CD4-positive, alpha-beta T cell treated with Interleukin-6 for 4 hours (primary cell): ENCODE results near the gene RPGRIP1L.
A peak's percentile ranks its signal among the peaks of the same experiment; 100 is the strongest.

Experiments
- DNase-seq: peaks from one replicate; pipeline ENCODE4 v3.0.0-alpha.2; 2020; ENCODE audit warnings: mixed read lengths

Gene RPGRIP1L

GRCh38 chr16:53598511-53599275, 105.0 kb downstream of the RPGRIP1L start:
- DNase-seq = no peak

- no peak for DNase-seq
These were observed 105.9 kb downstream of the RPGRIP1L start for GRCh38 chr16:53597776-53598175.

DNA sequence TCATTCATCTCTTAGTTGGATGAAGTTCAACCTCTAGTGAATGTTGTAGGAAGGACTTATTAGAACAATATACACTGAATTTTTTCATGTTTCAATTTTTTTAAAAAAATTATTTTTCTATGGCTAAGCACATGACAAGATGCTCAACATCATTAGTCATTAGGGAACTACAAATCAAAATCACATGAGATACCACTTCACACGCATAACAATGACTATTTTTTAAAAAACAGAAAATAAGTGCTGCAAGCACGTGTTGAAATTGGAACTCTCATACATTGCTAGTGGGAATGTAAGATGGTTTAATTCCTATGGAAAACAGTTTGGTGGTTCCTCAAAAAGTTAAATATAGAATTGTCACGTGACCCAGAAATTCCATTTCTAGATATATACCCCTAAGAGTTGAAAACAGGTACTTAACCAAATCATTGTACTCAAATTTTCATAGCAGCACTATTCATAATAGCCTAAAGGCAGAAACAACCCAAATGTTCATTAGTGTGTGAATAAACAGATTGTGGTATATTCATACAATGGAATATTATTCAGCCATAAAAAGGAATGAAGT, 115.5 kb downstream of the RPGRIP1L start:
- no peak for DNase-seq

- DNase-seq = no peak
These were observed 120.3 kb downstream of the RPGRIP1L start for GRCh38 chr16:53583401-53583800.

- DNase-seq = no peak
These were observed 121.9 kb downstream of the RPGRIP1L start for GRCh38 chr16:53581784-53582183.

- DNase-seq = no peak
These were observed 123.4 kb downstream of the RPGRIP1L start for GRCh38 chr16:53580038-53580802.

DNA sequence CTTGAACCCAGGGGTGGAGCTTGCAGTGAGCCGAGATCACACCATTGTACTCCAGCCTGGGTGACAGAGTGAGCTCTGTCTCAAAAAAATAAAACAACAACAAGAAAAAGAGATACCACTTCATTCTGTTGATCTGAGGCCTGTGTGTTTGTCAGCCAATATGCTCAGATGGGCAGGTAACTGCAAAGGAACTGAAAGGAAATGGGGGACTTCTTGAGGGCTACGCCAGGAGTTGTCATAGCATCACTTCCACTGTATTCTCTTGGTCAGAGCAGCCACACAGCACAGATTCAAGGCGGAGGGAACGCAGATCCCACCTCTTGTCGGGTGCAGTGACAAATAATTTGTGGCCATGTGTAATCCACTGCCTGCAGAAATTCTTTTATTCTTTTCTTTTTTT, 126.8 kb downstream of the RPGRIP1L start:
- DNase-seq = no peak

- DNase-seq = no peak
These were observed 127.4 kb downstream of the RPGRIP1L start for GRCh38 chr16:53576210-53576609.

- DNase-seq = no peak
These were observed 131.9 kb downstream of the RPGRIP1L start for GRCh38 chr16:53571763-53572162.

DNA sequence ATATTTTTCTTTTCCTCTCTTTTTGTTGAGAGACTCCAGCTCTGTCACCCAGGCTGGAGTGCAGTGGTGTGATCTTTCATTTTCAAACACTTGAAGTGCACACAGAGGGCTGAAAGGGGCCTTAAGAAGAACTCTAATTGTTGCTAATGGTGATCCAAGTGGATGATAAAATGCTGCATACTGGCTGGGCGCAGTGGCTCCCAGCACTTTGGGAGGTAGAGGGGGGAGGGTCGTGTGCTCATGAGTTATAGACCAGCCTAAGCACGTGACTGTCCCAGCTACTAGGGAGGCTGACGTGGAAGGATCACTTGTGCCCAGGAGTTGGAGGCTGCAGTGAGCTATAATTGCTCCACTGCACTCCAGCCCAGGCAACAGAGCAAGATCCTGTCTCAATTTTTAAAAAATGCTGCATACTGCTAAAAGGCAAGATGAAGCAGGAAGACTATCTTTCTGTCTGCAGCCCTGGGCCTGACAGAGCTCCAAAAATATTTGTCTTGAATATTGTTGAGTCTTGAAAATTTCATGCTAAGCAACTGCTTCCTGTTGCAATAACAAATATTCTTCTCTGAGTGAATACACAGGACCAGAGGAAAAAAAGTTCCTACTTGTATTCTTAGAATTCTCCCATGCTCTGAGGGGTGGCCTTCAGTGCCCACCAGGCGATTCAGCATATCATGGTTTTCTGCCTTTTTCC, 137.0 kb downstream of the RPGRIP1L start:
- DNase-seq = no peak

- DNase-seq = no peak
These were observed 138.3 kb downstream of the RPGRIP1L start for GRCh38 chr16:53565296-53565863.

- DNase-seq = no peak
These were observed 140.2 kb downstream of the RPGRIP1L start for GRCh38 chr16:53563426-53563825.

DNA sequence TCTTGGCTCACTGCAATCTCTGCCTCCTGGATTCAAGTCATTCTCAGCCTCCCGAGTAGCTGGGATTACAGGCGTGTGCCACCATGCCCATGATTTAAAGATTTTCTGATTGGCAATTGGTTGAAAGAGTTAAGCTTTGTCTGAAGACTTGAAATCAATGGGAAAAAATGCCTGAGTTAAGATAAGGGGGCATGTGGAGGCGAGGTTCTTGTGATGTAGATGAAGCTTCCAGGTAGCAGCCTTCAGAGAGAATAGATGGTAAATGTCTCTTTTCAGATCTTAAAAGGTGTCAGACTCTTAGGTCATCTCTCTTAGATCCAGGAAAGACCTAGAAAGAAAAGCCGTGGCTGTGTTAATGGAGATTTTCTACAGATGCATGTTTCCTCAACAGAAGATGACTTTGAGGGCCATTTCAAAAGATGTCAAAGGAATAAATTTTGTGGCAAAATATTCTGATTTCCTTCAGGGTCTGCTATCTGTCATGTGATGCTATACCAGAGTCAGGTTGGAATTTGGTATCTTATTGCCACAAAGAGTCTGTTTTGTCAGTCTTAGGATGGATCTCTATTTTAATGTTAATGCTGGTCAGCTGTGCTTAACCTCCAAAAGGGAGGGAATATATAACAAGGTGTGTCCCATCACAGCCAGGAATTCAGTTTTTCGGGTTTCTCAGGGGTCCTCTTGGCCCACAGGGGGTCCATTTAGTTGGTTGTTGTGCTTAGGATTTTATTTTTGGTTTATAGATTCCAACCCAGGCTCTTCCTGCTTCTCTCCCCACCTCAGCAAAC, 142.4 kb downstream of the RPGRIP1L start:
- DNase-seq = no peak

DNA sequence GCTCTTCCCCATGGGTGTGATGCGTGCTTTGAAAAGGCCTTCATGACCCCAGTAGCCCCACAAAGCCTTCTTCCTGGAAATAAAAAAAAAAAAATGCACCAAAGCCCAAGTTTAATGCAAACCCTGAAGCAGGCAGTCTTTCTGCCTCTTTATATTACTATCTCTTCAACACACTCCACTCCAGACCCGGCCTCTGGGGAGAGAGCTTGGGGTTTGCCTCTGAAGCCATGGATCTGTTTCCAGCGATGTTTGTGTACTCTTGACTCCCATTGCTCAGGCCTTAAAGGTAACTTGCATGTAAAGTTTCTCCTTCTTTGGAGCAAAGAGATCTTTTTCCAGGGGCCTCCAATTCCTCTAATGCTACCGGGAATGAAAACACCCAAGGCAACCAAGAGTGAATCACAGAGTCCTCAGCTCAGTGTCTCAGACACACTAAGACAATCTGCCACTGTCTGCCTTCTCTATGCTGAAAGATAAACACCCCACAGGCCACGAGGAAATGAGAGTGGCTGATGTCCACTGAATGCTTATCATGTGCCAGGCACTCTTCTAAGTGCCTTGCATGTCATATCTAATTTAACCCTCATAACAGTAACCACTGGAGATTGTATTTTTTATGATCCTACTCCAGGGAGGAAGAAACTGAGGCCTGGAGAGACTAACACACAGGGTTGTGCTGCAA, 144.2 kb downstream of the RPGRIP1L start:
- no peak for DNase-seq

DNA sequence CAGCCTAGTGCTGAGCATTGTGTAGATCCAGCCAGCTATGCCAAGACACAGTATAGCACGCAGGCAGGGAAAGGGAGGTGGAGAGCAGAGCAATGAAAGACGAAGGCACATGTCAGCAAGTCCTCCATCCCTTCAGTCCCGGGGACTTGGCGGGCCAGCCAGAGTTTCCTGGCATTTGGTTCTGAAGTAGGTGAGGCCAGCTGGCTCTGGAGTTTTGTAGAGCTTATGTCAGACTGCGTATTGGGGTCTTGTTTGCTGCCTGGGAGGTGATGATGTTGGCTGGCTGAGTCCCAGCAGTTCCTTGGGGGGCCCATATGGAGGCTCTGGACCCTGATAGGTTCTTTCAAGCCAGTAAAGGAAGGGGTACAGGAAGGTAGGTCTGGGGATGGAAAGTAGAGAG, 144.9 kb downstream of the RPGRIP1L start:
- no peak for DNase-seq

DNA sequence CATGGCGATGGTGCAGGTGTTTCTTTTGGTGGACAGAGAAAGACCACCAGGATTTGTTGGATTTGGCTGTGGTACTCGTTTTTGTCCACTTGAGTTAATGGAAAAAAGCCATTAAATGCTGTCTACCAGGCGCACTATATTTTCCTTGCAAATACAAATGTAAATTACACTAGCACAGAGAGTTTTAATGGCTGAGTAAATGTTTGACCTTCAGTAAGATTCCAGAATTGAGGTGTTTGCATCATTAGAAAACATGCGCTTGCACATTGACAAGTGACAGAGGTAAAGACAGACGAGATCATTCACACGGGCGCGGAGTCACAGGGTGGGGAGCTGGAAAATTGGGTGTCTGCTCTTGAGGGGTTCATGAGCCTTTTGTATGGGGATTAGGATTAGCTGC, 147.1 kb downstream of the RPGRIP1L start:
- no peak for DNase-seq

DNA sequence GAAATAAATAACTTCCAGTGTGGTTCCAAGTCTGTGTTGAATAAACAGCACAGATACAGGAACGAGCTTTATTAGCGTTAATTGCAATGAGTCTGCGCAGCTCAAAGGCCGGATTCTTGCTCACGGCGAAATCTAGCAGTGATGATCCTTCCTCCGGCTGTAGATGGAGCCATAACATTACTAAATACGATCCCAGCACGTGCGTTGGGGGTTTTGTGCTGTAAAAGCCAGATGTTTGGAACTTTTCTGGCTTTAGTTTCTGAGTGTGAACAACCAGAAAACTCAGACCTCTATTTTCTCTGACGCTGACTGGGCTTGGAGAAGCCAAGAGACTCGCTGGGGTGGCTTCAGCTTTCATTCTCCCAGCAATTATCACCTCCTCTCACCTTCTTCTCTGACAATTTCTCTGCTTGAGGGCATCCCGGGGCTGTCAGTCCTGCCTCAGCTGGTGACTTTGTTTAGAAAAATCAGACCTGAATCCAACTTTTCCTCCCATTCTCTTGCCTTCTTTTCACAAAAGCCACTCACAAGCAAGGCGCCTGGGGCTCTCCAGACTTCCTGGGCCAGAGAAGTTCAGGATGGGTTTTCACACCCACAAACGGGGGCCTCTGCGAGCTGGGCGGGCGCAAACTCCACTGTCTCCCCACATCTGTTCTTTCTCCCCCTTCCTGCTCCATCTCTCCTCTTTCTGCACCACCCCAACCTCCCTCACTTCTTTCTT, 153.5 kb downstream of the RPGRIP1L start:
- peak; percentile 62 for DNase-seq
